MM.1S (cell line): Measurements from ENCODE around the gene KCNJ5.

Experiments used
- DNase-seq: peaks from one replicate; pipeline ENCODE4 v3.0.0-alpha.2; 2015
- H2AFZ ChIP-seq: fragments of 300-600 bp; sonication (generic); 2 replicates; pipeline ENCODE4 v1.6.0; 2016; ENCODE audit warnings: antibody characterized with exemption, low read length
- H3F3A ChIP-seq: fragments of 300-600 bp; sonication (generic); 2 replicates; pipeline ENCODE4 v1.6.1; 2016; ENCODE audit warnings: mild to moderate bottlenecking, antibody characterized with exemption, low read length, moderate library complexity, mixed read lengths; ENCODE audit not compliant: insufficient read depth
- H3K27ac ChIP-seq: fragments of 300-600 bp; sonication (generic); 2 replicates; pipeline ENCODE4 v1.5.1; 2016; ENCODE audit warnings: mild to moderate bottlenecking, low read length
- H3K27me3 ChIP-seq: fragments of 300-600 bp; sonication (generic); replicated peaks from 2 replicates; pipeline ENCODE4 v1.6.0; 2016; ENCODE audit warnings: low read length; ENCODE audit not compliant: insufficient read depth
- H3K36me3 ChIP-seq: fragments of 300-600 bp; sonication (generic); replicated peaks from 2 replicates; pipeline ENCODE4 v1.6.1; 2016; ENCODE audit warnings: mild to moderate bottlenecking, low read length, mixed read lengths; ENCODE audit not compliant: insufficient read depth
- H3K4me1 ChIP-seq: fragments of 300-600 bp; sonication (generic); 2 replicates; pipeline ENCODE4 v1.6.1; 2016; ENCODE audit warnings: low read length, mixed read lengths
- H3K4me2 ChIP-seq: fragments of 300-600 bp; sonication (generic); 2 replicates; pipeline ENCODE4 v1.6.0; 2016; ENCODE audit warnings: low read depth, low read length
- H3K4me3 ChIP-seq: fragments of 300-600 bp; sonication (generic); 2 replicates; pipeline ENCODE4 v1.5.1; 2016; ENCODE audit warnings: low read length, mixed read lengths
- H3K79me2 ChIP-seq: fragments of 300-600 bp; sonication (generic); 2 replicates; pipeline ENCODE4 v1.6.1; 2016; ENCODE audit warnings: mixed run types, low read length, mixed read lengths
- H3K9ac ChIP-seq: fragments of 300-600 bp; sonication (generic); 2 replicates; pipeline ENCODE4 v1.6.1; 2016; ENCODE audit warnings: low read length, mixed read lengths
- H3K9me2 ChIP-seq: fragments of 300-600 bp; sonication (generic); replicated peaks from 2 replicates; pipeline ENCODE4 v1.6.1; 2016; ENCODE audit warnings: mild to moderate bottlenecking, low read length, mixed read lengths; ENCODE audit not compliant: insufficient read depth
- H3K9me3 ChIP-seq: fragments of 300-600 bp; sonication (generic); replicated peaks from 2 replicates; pipeline ENCODE4 v1.6.1; 2016; ENCODE audit warnings: mild to moderate bottlenecking, low read length, mixed read lengths; ENCODE audit not compliant: insufficient read depth
- H4K20me1 ChIP-seq: fragments of 300-600 bp; sonication (generic); 2 replicates; pipeline ENCODE4 v1.6.1; 2016; ENCODE audit warnings: mild to moderate bottlenecking, low read length, moderate library complexity, mixed read lengths; ENCODE audit not compliant: insufficient read depth
- CTCF ChIP-seq: fragments of 300-600 bp; sonication (generic); IDR thresholded peaks from 2 replicates; pipeline ENCODE4 v1.5.1; 2016; ENCODE audit warnings: antibody characterized with exemption, low read length, mixed read lengths
- EZH2 ChIP-seq: fragments of 300-600 bp; sonication (generic); optimal IDR thresholded peaks from 2 replicates; pipeline ENCODE3; 2017; ENCODE audit warnings: low read depth, mild to moderate bottlenecking, antibody characterized with exemption, low read length, mixed read lengths
- EZH2phosphoT487 ChIP-seq: fragments of 300-600 bp; sonication (generic); IDR thresholded peaks from 2 replicates; pipeline ENCODE4 v1.6.1; 2018; ENCODE audit warnings: antibody characterized with exemption, low read length

Gene KCNJ5

GRCh38 chr11:128909438-128910125 is 18.4 kb downstream of the KCNJ5 start:
- Histone ChIP-seq H3K27me3 (no peaks in the 10 kb centered on the region), H3K4me2 (no peak overlapping the region), H3K79me2 (no peaks in the 10 kb centered on the region), H3F3A (no peaks in the 10 kb centered on the region), H3K9ac (no peak overlapping the region), H3K4me3 (no peak overlapping the region), H3K4me1 (no peaks in the 10 kb centered on the region), H3K9me3 (no peaks in the 10 kb centered on the region), H3K36me3 (no peaks in the 10 kb centered on the region), H4K20me1 (no peaks in the 10 kb centered on the region), H3K27ac (no peak overlapping the region), H2AFZ (no peak overlapping the region), H3K9me2 (no peaks in the 10 kb centered on the region)
- no peak for TF ChIP-seq EZH2
- TF ChIP-seq CTCF: no peak
- no peak for TF ChIP-seq EZH2phosphoT487
- DNase-seq: no peak

- no peaks in the 10 kb centered on the region for H3K36me3 ChIP-seq
- no peaks in the 10 kb centered on the region for H3K9me2 ChIP-seq
- DNase-seq: no peak
- no peaks in the 10 kb centered on the region for H3K79me2 ChIP-seq
- H2AFZ ChIP-seq: no peak overlapping the region
- H3K9me3 ChIP-seq: no peaks in the 10 kb centered on the region
- no peak overlapping the region for H3K4me3 ChIP-seq
- H3F3A ChIP-seq: no peaks in the 10 kb centered on the region
- H3K4me1 ChIP-seq: no peaks in the 10 kb centered on the region
- no peak overlapping the region for H3K9ac ChIP-seq
- H4K20me1 ChIP-seq: no peaks in the 10 kb centered on the region
- H3K27ac ChIP-seq: no peak overlapping the region
- H3K27me3 ChIP-seq: no peaks in the 10 kb centered on the region
- TF ChIP-seq EZH2phosphoT487 (no peak), CTCF (no peak), EZH2 (no peak)
- no peak overlapping the region for H3K4me2 ChIP-seq
Observed at GRCh38 chr11:128910576-128910975, 19.4 kb downstream of the KCNJ5 start.

GRCh38 chr11:128911239-128911638 is 20.1 kb downstream of the KCNJ5 start:
- H3K27me3 ChIP-seq: no peaks in the 10 kb centered on the region
- no peaks in the 10 kb centered on the region for H3K4me1 ChIP-seq
- H3K9me3 ChIP-seq: no peaks in the 10 kb centered on the region
- H3K79me2 ChIP-seq: no peaks in the 10 kb centered on the region
- no peak overlapping the region for H3K4me3 ChIP-seq
- no peak overlapping the region for H3K4me2 ChIP-seq
- H3K27ac ChIP-seq: no peak overlapping the region
- no peaks in the 10 kb centered on the region for H4K20me1 ChIP-seq
- no peaks in the 10 kb centered on the region for H3F3A ChIP-seq
- H2AFZ ChIP-seq: no peak overlapping the region
- no peak overlapping the region for H3K9ac ChIP-seq
- H3K9me2 ChIP-seq: no peaks in the 10 kb centered on the region
- DNase-seq: no peak
- no peak for TF ChIP-seq CTCF
- TF ChIP-seq EZH2: no peak
- TF ChIP-seq EZH2phosphoT487: no peak
- no peaks in the 10 kb centered on the region for H3K36me3 ChIP-seq
